ENCODE data around the gene OBSL1.

OBSL1 gene

GRCh38 chr2:219595256-219595655, 23.9 kb upstream of the OBSL1 start:
- no peak overlapping the region for H3K4me3 ChIP-seq (replicated peaks; ENCODE audit: low read depth, low read length)
- H3K27me3 ChIP-seq (replicated peaks; ENCODE audit: control insufficient read depth, insufficient read depth, low read length) = no peaks in the 10 kb centered on the region
- TF ChIP-seq CTCF (IDR thresholded peaks at IDR 0.05; ENCODE audit: insufficient read depth, low read length, poor library complexity, severe bottlenecking) = no peak
- H3K36me3 ChIP-seq (ENCODE audit: control insufficient read depth, insufficient read depth, low read length) = no peaks in the 10 kb centered on the region
- DNase-seq (ENCODE audit: extremely low read depth, insufficient read length) = no peak

- Histone ChIP-seq H3K27me3 (replicated peaks; ENCODE audit: control insufficient read depth, insufficient read depth, low read length) (no peaks in the 10 kb centered on the region), H3K36me3 (ENCODE audit: control insufficient read depth, insufficient read depth, low read length) (no peaks in the 10 kb centered on the region), H3K4me3 (replicated peaks; ENCODE audit: low read depth, low read length) (no peak overlapping the region)
- DNase-seq (ENCODE audit: extremely low read depth, insufficient read length) = no peak
- no peak for TF ChIP-seq CTCF (IDR thresholded peaks at IDR 0.05; ENCODE audit: insufficient read depth, low read length, poor library complexity, severe bottlenecking)
These were observed 21.8 kb upstream of the OBSL1 start for GRCh38 chr2:219593154-219593553.

GRCh38 chr2:219592736-219593135, 21.4 kb upstream of the OBSL1 start:
- no peak for DNase-seq (ENCODE audit: extremely low read depth, insufficient read length)
- H3K4me3 ChIP-seq (replicated peaks; ENCODE audit: low read depth, low read length) = no peak overlapping the region
- TF ChIP-seq CTCF (IDR thresholded peaks at IDR 0.05; ENCODE audit: insufficient read depth, low read length, poor library complexity, severe bottlenecking) = no peak
- no peaks in the 10 kb centered on the region for H3K27me3 ChIP-seq (replicated peaks; ENCODE audit: control insufficient read depth, insufficient read depth, low read length)
- no peaks in the 10 kb centered on the region for H3K36me3 ChIP-seq (ENCODE audit: control insufficient read depth, insufficient read depth, low read length)

- H3K4me3 ChIP-seq (replicated peaks; ENCODE audit: low read depth, low read length) = no peak overlapping the region
- H3K27me3 ChIP-seq (replicated peaks; ENCODE audit: control insufficient read depth, insufficient read depth, low read length) = no peaks in the 10 kb centered on the region
- no peak for DNase-seq (ENCODE audit: extremely low read depth, insufficient read length)
- no peaks in the 10 kb centered on the region for H3K36me3 ChIP-seq (ENCODE audit: control insufficient read depth, insufficient read depth, low read length)
- TF ChIP-seq CTCF (IDR thresholded peaks at IDR 0.05; ENCODE audit: insufficient read depth, low read length, poor library complexity, severe bottlenecking) = no peak
These were observed 19.8 kb upstream of the OBSL1 start for GRCh38 chr2:219591091-219591490.

- Histone ChIP-seq H3K4me3 (replicated peaks; ENCODE audit: low read depth, low read length) (no peak overlapping the region), H3K27me3 (replicated peaks; ENCODE audit: control insufficient read depth, insufficient read depth, low read length) (no peaks in the 10 kb centered on the region), H3K36me3 (ENCODE audit: control insufficient read depth, insufficient read depth, low read length) (no peaks in the 10 kb centered on the region)
- no peak for TF ChIP-seq CTCF (IDR thresholded peaks at IDR 0.05; ENCODE audit: insufficient read depth, low read length, poor library complexity, severe bottlenecking)
- DNase-seq (ENCODE audit: extremely low read depth, insufficient read length) = no peak
These were observed 10.0 kb upstream of the OBSL1 start for GRCh38 chr2:219581346-219581745.

Data from GM06990 (cell line).